HG02973 (cell line): ENCODE results near the gene NOX5.
"Not testable (repeated sequence)": the region's sequence is repeated elsewhere in the genome, so short reads cannot be mapped to it uniquely, and the experiment has no call there.

ENCODE experiments used
- ATAC-seq: cut with Tn5 transposase; IDR thresholded peaks from one replicate; pipeline ENCODE4 v1.9.1; 2021; ENCODE audit warnings: moderate library complexity; ENCODE audit not compliant: unreplicated experiment

Gene NOX5

GRCh38 chr15:69014454-69014853, at the start of gene NOX5:
Gene NOX5, plus strand, starts transcription at chr15:69014695. Its CDS starts 41 bp downstream, at chr15:69014736.
- no peak for ATAC-seq

GRCh38 chr15:68966996-68967395, 47.5 kb upstream of the NOX5 start:
- ATAC-seq: no peak

- no peak for ATAC-seq
These were observed 46.5 kb upstream of the NOX5 start for GRCh38 chr15:68967948-68968347.

GRCh38 chr15:68969298-68969697, 45.2 kb upstream of the NOX5 start:
- ATAC-seq: no peak

- ATAC-seq: no peak
These were observed 42.1 kb upstream of the NOX5 start for GRCh38 chr15:68972201-68973065.

GRCh38 chr15:68975651-68976160, 38.8 kb upstream of the NOX5 start:
- not testable (repeated sequence) for ATAC-seq

GRCh38 chr15:68977426-68977825, 37.1 kb upstream of the NOX5 start:
- not testable (repeated sequence) for ATAC-seq

- no peak for ATAC-seq
These were observed 35.5 kb upstream of the NOX5 start for GRCh38 chr15:68979006-68979405.

- no peak for ATAC-seq
These were observed 34.7 kb upstream of the NOX5 start for GRCh38 chr15:68979816-68980215.

- ATAC-seq: no peak
These were observed 33.7 kb upstream of the NOX5 start for GRCh38 chr15:68980786-68981185.

- no peak for ATAC-seq
These were observed 32.6 kb upstream of the NOX5 start for GRCh38 chr15:68981941-68982340.

GRCh38 chr15:68982976-68983563, 31.4 kb upstream of the NOX5 start:
- no peak for ATAC-seq

GRCh38 chr15:68983961-68984481, 30.5 kb upstream of the NOX5 start:
- no peak for ATAC-seq

GRCh38 chr15:68984586-68984985, 29.9 kb upstream of the NOX5 start:
- ATAC-seq: no peak

GRCh38 chr15:68985361-68985891, 29.1 kb upstream of the NOX5 start:
- ATAC-seq: no peak

GRCh38 chr15:68986322-68986721, 28.2 kb upstream of the NOX5 start:
- ATAC-seq: no peak

GRCh38 chr15:68987120-68987519, 27.4 kb upstream of the NOX5 start:
- no peak for ATAC-seq

- ATAC-seq: no peak
These were observed 26.8 kb upstream of the NOX5 start for GRCh38 chr15:68987676-68988075.

- no peak for ATAC-seq
These were observed 24.8 kb upstream of the NOX5 start for GRCh38 chr15:68989541-68990230.

GRCh38 chr15:68990231-68990991, 24.1 kb upstream of the NOX5 start:
- no peak for ATAC-seq
